Activated CD4-positive, alpha-beta T cell treated with anti-CD3 and anti-CD28 coated beads, Interleukin-2, amount 10 ng/mL, durations not matched to agents 7 days and 5 days (primary cell): ENCODE measurements around the gene GRM1. TPM values are rescaled to one million over a fixed set of nuclear protein-coding genes. Genes with fewer than 3 reads are reported as not detected.

Source experiments
- CTCF ChIA-PET: fragments of 350-600 bp; sonication (Branson Sonifier 250); formaldehyde crosslinking; loops from one replicate; lab custom pipeline; 2021; ENCODE audit warnings: antibody characterized with exemption; lab: Charles Lee
- POLR2A ChIA-PET: fragments of 350-600 bp; sonication (Branson Sonifier 250); formaldehyde crosslinking; loops from one replicate; lab custom pipeline; 2021; ENCODE audit warnings: antibody characterized with exemption; lab: Charles Lee
- DNase-seq: peaks from one replicate; pipeline ENCODE4 v3.0.0-alpha.2; 2020
- H3K27ac Mint-ChIP-seq: one replicate; pipeline ENCODE4 v1.8.0; 2021; ENCODE audit warnings: mild to moderate bottlenecking, moderate library complexity, mixed read lengths
- H3K27me3 Mint-ChIP-seq: one replicate; pipeline ENCODE4 v1.8.0; 2021; ENCODE audit warnings: mixed read lengths
- H3K36me3 Mint-ChIP-seq: one replicate; pipeline ENCODE4 v1.8.0; 2021; ENCODE audit warnings: low read depth, mixed read lengths
- H3K4me1 Mint-ChIP-seq: one replicate; pipeline ENCODE4 v1.8.0; 2021; ENCODE audit warnings: mixed read lengths
- H3K4me3 Mint-ChIP-seq: one replicate; pipeline ENCODE4 v1.8.0; 2021; ENCODE audit warnings: mild to moderate bottlenecking, moderate library complexity, mixed read lengths
- H3K9me3 Mint-ChIP-seq: one replicate; pipeline ENCODE4 v1.8.0; 2021; ENCODE audit warnings: mixed read lengths
- total RNA-seq, 2 experiments: library from RNA; stranded (reverse); gene quantifications; one replicate each; pipeline ENCODE4 v1.2.3, GENCODE V29; 2021

The GRM1 gene
- total RNA-seq, 2 experiments from 2014 or later = not detected

- no peaks in the 10 kb centered on the region for H3K9me3 Mint-ChIP-seq
- POLR2A ChIA-PET = no interaction called here
- DNase-seq = no peak
- H3K36me3 Mint-ChIP-seq = no peaks in the 10 kb centered on the region
- H3K4me1 Mint-ChIP-seq = no peaks in the 10 kb centered on the region
- H3K27ac Mint-ChIP-seq = no peak overlapping the region
- peaks cover 2% of the 10 kb centered on the region for H3K27me3 Mint-ChIP-seq
- no peak overlapping the region for H3K4me3 Mint-ChIP-seq
- CTCF ChIA-PET = no interaction called here
Measured at GRCh38 chr6:146056506-146056905, 27.6 kb downstream of the GRM1 start.

DNA sequence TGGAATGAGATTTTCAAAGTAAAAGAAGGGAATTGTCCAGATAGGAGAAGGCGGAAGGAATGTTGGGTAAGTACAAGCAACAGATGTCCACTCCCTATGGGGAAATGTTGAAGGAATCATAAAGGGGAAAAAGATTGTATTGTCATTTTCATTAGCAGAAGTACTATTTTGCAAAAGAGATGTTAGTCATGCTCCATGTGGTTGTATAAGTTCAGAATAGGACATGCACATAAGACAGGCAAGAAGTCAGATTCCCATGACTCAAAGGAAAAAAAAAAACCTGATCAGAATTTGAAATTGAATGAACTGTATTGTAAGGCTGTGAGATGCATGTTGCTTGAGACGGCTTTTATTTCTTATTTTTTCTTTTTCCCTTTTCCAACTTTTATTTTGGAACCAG, 36.8 kb downstream of the GRM1 start:
- Mint-ChIP-seq H3K4me3 (no peak overlapping the region), H3K36me3 (no peaks in the 10 kb centered on the region), H3K4me1 (no peaks in the 10 kb centered on the region), H3K9me3 (no peaks in the 10 kb centered on the region), H3K27ac (no peak overlapping the region), H3K27me3 (no peaks in the 10 kb centered on the region)
- DNase-seq = no peak
- ChIA-PET CTCF (no interaction called here), POLR2A (no interaction called here)

DNA sequence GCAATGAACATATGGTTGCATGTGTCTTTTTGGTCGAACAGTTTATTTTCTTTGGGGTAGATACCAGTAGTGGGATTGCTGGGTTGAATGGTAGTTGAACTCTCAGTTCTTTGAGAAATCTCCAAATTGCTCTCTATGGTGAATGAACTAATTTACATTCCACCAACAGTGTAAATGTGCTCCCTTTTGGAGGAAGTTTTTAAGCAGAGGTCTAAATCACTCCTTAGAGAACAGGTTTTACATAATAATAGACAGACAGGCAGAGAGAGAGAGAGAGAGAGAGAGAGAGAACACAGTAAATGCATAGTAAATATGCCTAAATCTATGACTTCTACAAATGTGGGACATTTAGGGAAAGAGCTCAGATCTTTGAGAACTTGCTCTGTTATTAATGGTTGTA, 37.6 kb downstream of the GRM1 start:
- Mint-ChIP-seq H3K4me1 (no peaks in the 10 kb centered on the region), H3K9me3 (no peaks in the 10 kb centered on the region), H3K4me3 (no peak overlapping the region), H3K36me3 (no peaks in the 10 kb centered on the region), H3K27me3 (no peaks in the 10 kb centered on the region), H3K27ac (no peak overlapping the region)
- no peak for DNase-seq
- ChIA-PET POLR2A (no interaction called here), CTCF (no interaction called here)

DNA sequence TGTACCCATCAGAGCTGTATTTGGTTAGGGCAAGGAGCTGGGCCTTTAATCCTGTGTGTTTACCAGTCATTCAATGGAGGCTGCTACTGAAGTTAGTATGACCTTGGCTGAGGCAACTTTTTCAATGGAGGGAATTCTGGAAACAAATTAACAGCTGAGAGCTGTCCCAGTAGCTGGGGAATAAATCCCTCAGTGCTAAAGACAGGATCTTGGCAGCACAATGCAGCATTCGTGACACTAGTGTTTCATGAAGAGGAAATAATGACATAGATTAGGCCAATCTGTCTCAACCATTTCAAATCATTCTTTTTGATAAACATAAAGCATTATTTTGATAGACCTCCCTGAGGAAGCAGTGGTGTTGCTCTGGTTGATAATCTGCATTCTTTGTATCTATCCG, 42.9 kb downstream of the GRM1 start:
- Mint-ChIP-seq H3K27ac (no peak overlapping the region), H3K27me3 (no peaks in the 10 kb centered on the region), H3K4me1 (no peaks in the 10 kb centered on the region), H3K9me3 (no peaks in the 10 kb centered on the region), H3K36me3 (no peaks in the 10 kb centered on the region), H3K4me3 (no peak overlapping the region)
- DNase-seq = no peak
- CTCF ChIA-PET = no interaction called here
- POLR2A ChIA-PET = no interaction called here

DNA sequence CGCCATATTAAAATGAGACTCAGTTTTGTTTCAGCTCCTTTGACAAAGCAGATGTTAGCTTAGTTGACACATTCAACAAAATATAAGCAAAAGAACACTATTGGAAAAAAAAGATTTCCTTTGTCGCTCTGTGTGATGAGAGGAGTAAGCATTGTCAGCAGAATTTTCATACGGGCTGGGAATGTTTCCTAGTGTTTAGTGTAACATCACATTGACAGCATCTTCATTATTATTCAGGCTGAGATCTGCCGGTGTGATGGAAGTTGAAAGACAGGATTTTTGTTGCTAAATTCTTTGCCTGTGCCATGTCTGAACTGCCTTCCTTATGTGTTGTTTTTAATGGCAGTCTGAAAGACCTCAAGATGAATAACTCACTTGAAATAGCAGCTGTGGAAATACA, 49.1 kb downstream of the GRM1 start:
- H3K27ac Mint-ChIP-seq = no peak overlapping the region
- no peak overlapping the region for H3K4me3 Mint-ChIP-seq

GRCh38 chr6:146087386-146087785, 58.5 kb downstream of the GRM1 start:
- Mint-ChIP-seq H3K4me1 (no peaks in the 10 kb centered on the region), H3K9me3 (no peaks in the 10 kb centered on the region), H3K27me3 (peaks cover 2% of the 10 kb centered on the region), H3K4me3 (no peak overlapping the region), H3K36me3 (no peaks in the 10 kb centered on the region), H3K27ac (no peak overlapping the region)
- CTCF ChIA-PET = no interaction called here
- no peak for DNase-seq
- POLR2A ChIA-PET = no interaction called here

More for the DNA sequence above, 49.1 kb downstream of the GRM1 start:
- Mint-ChIP-seq H3K4me1 (no peaks in the 10 kb centered on the region), H3K9me3 (no peaks in the 10 kb centered on the region), H3K27me3 (no peaks in the 10 kb centered on the region), H3K36me3 (no peaks in the 10 kb centered on the region)
- POLR2A ChIA-PET = no interaction called here
- CTCF ChIA-PET = no interaction called here
- DNase-seq = no peak

- Mint-ChIP-seq H3K9me3 (no peaks in the 10 kb centered on the region), H3K27ac (no peak overlapping the region), H3K27me3 (no peaks in the 10 kb centered on the region), H3K36me3 (no peaks in the 10 kb centered on the region), H3K4me1 (no peaks in the 10 kb centered on the region), H3K4me3 (no peak overlapping the region)
- CTCF ChIA-PET = no interaction called here
- POLR2A ChIA-PET = no interaction called here
- DNase-seq = no peak
Measured at GRCh38 chr6:146090474-146090873, 61.6 kb downstream of the GRM1 start.

GRCh38 chr6:146092961-146093686, 64.3 kb downstream of the GRM1 start:
- H3K36me3 Mint-ChIP-seq = no peaks in the 10 kb centered on the region
- peaks cover 2% of the 10 kb centered on the region for H3K27me3 Mint-ChIP-seq
- DNase-seq = no peak
- no peaks in the 10 kb centered on the region for H3K9me3 Mint-ChIP-seq
- no peaks in the 10 kb centered on the region for H3K4me1 Mint-ChIP-seq
- no peak overlapping the region for H3K4me3 Mint-ChIP-seq
- ChIA-PET CTCF (no interaction called here), POLR2A (no interaction called here)
- H3K27ac Mint-ChIP-seq = no peak overlapping the region

DNA sequence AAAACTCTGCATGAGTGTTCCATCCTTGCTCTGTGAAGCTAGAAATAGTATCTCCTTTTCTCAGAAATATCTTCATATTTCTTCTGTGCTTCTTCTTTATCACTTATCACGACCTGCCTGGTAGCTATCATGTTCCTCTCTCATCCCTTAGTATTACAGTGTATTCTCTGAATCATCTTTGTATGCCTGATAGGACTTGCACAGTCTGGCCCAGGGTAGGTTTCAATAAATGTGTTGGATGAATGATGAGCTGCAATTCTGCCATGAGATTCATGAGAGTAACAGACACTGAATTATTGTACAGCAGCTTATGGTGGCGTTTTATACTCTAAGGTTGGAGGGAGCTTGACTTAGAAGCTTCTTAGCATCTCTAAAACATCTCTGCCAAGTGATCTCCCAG, 66.6 kb downstream of the GRM1 start:
- ChIA-PET CTCF (no interaction called here), POLR2A (no interaction called here)
- H3K4me3 Mint-ChIP-seq = no peak overlapping the region
- H3K27ac Mint-ChIP-seq = no peak overlapping the region
- no peak for DNase-seq
- H3K36me3 Mint-ChIP-seq = no peaks in the 10 kb centered on the region
- no peaks in the 10 kb centered on the region for H3K4me1 Mint-ChIP-seq
- H3K9me3 Mint-ChIP-seq = no peaks in the 10 kb centered on the region
- peaks cover 2% of the 10 kb centered on the region for H3K27me3 Mint-ChIP-seq

GRCh38 chr6:146097586-146097985, 68.7 kb downstream of the GRM1 start:
- Mint-ChIP-seq H3K27ac (no peak overlapping the region), H3K27me3 (peaks cover 4% of the 10 kb centered on the region), H3K9me3 (no peaks in the 10 kb centered on the region), H3K4me1 (no peaks in the 10 kb centered on the region), H3K36me3 (no peaks in the 10 kb centered on the region), H3K4me3 (no peak overlapping the region)
- POLR2A ChIA-PET = no interaction called here
- CTCF ChIA-PET = no interaction called here
- no peak for DNase-seq

DNA sequence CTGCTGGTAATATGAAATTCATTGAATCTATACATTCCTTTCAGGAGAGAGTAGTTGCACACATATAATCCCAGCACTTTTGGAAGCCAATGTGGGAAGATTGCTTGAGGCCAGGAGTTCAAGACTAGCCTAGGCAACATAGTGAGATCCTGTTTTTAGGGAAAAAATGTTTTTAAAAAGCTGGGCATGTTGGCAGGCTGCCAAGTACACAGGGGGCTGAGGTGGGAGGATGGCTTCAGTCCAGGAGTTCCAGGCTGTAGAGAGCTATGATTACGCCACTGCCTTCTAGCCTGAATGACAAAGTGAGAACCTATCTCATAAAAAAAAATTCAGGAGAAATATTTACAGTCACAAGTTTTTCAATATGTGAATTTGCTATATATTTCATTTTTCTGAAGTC, 71.9 kb downstream of the GRM1 start:
- ChIA-PET POLR2A (no interaction called here), CTCF (no interaction called here)
- Mint-ChIP-seq H3K27me3 (peaks cover 3% of the 10 kb centered on the region), H3K36me3 (no peaks in the 10 kb centered on the region), H3K9me3 (no peaks in the 10 kb centered on the region), H3K27ac (no peak overlapping the region), H3K4me3 (no peak overlapping the region), H3K4me1 (no peaks in the 10 kb centered on the region)
- DNase-seq = no peak

DNA sequence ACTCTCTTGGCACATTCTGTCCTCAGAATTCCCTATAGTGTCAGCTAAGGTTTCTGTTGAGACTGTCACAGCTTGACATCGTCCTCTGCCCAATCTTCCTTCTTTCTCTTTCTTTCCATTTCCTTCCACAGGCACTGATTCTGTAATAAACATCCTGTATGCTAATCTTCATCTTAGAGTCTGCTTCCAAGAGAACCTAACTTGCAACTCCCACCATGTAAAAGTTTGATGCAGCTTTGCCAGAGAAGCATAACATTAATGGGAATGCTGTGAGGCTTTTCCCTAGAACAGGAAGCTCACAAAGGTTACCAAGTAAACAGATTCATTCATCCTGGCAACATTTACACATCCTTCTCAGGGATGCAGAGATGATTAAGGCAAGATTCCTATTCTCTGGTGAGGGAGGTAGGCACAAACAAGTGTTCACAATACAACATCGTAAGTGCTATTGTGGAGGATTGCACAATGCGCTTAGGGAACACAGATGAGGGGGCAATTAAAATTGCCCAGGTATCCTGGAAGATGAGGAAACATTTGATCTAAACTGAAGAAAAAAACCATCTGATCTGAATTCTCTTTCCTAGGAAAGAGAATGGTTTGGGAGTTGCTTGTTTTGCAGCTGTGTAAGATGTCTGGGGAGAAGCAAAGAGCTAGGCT, 74.7 kb downstream of the GRM1 start:
- ChIA-PET CTCF (no interaction called here), POLR2A (no interaction called here)
- no peak overlapping the region for H3K27ac Mint-ChIP-seq
- H3K27me3 Mint-ChIP-seq = peaks cover 2% of the 10 kb centered on the region
- no peaks in the 10 kb centered on the region for H3K36me3 Mint-ChIP-seq
- H3K4me3 Mint-ChIP-seq = no peak overlapping the region
- H3K9me3 Mint-ChIP-seq = no peaks in the 10 kb centered on the region
- no peak for DNase-seq
- no peaks in the 10 kb centered on the region for H3K4me1 Mint-ChIP-seq

DNA sequence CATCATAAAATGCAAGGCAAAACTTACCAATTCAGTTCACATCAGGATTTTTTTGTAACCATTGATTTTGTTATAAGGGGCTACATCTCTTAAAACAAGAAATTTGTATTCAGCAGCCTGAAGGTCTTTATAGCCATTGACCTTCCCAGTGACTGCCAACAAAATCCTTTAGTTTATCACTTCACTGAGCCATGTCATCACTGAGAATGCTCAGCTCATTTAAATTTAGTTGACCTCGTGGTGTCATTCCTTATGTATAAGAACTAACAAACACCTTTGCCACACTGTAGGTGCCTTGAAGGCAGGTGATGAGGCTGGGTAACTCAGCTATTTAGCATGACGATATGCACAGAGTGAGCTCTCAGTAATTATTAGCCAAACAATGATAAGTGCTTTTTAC, 77.7 kb downstream of the GRM1 start:
- no peaks in the 10 kb centered on the region for H3K36me3 Mint-ChIP-seq
- no peaks in the 10 kb centered on the region for H3K4me1 Mint-ChIP-seq
- H3K27me3 Mint-ChIP-seq = peaks cover 2% of the 10 kb centered on the region
- DNase-seq = no peak
- POLR2A ChIA-PET = no interaction called here
- no peak overlapping the region for H3K27ac Mint-ChIP-seq
- peaks cover 5% of the 10 kb centered on the region for H3K9me3 Mint-ChIP-seq
- CTCF ChIA-PET = no interaction called here
- H3K4me3 Mint-ChIP-seq = no peak overlapping the region

DNA sequence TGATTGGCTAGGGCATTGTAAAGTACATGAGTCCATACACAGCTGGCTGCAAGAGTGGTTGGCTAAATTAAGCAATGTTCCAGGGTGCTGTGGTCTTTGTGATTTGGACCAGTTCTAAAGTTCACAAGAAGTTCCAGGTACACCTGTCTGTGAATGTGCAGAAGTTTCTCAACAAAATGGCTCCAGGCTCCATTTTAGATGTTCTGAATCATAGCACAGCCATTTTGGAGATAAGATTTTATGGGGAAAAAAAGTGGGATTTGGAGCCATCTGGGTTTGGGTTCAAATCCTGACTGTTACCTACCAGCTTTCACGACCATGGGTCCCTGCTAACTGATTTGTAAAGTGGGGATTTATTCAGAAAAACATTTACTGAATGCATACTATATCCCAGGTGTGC, 82.1 kb downstream of the GRM1 start:
- POLR2A ChIA-PET = no interaction called here
- H3K9me3 Mint-ChIP-seq = peaks cover 5% of the 10 kb centered on the region
- no peak for DNase-seq

More for the DNA sequence above, 82.1 kb downstream of the GRM1 start:
- Mint-ChIP-seq H3K27me3 (no peaks in the 10 kb centered on the region), H3K36me3 (no peaks in the 10 kb centered on the region), H3K4me3 (no peak overlapping the region), H3K27ac (no peak overlapping the region), H3K4me1 (no peaks in the 10 kb centered on the region)
- CTCF ChIA-PET = no interaction called here
